K562 (cell line): Measurements from ENCODE around the gene MCCD1. TPM values are rescaled to one million over a fixed set of nuclear protein-coding genes. Genes with fewer than 3 reads are reported as not detected.

ENCODE experiments used
- ATAC-seq: fragments of 200-7000 bp; cut with Tn5 transposase; 3 replicates; pipeline ENCODE4 v1.9.1; 2020; ENCODE audit warnings: moderate library complexity
- BruUV-seq: library from RNA; stranded (reverse); fragments of 400-500 nt; replicated peaks from 2 replicates; lab custom pipeline; 2021; lab: Mats Ljungman, UMichigan
- CTCF ChIA-PET: fragments of 300-600 bp; formaldehyde crosslinking; extraction: SDS; loops from one replicate; lab custom pipeline; 2021; ENCODE audit warnings: low intra/inter-chr PET ratio; lab: Yijun Ruan, JAX
- POLR2A ChIA-PET: fragments of 300-600, 350-650 bp; sonication (Branson Sonifier 250); formaldehyde crosslinking; extraction: SDS; loops from one replicate; lab custom pipeline; 2021; ENCODE audit warnings: antibody characterized with exemption, inconsistent platforms; lab: Yijun Ruan, JAX
- DNase-seq, 4 experiments: peaks; one replicate each; pipeline versions ENCODE4 v3.0.0 to v3.0.0-alpha.2; 2011 to 2018; ENCODE audit warnings: low spot score in 3 of 4, mixed read lengths in 3 of 4; ENCODE audit errors: extremely low read depth in 1 of 4
- FAIRE-seq: peaks from 2 replicates; lab custom pipeline; 2011; peaks lifted over from hg19 to GRCh38; lab: Jason Lieb, UNC
- H2AFZ ChIP-seq: 2 replicates; pipeline ENCODE4 v1.6.0; 2011; ENCODE audit warnings: low read depth, low read length, control low read depth, inconsistent platforms
- H3K27ac ChIP-seq: fragments of 200-600 bp; 3 replicates; pipeline ENCODE4 v1.8.0; 2011; ENCODE audit warnings: low read depth, mild to moderate bottlenecking, control low read depth, inconsistent platforms, low read length, moderate library complexity, mixed read lengths; ENCODE audit errors: extremely low read depth
- H3K27me3 ChIP-seq, 2 experiments: fragments of 300-600 bp in 1 of 2; 2 replicates in 1 of 2; 3 replicates in 1 of 2; pipeline versions ENCODE4 v1.6.0 to v1.8.0; 2011; ENCODE audit warnings: inconsistent platforms in 2 of 2, low read length in 2 of 2, mild to moderate bottlenecking in 1 of 2, mixed read lengths in 1 of 2, moderate library complexity in 1 of 2; ENCODE audit not compliant: control insufficient read depth in 2 of 2, insufficient read depth in 2 of 2
- H3K36me3 ChIP-seq: fragments of 300-600 bp; 3 replicates; pipeline ENCODE4 v1.8.0; 2011; ENCODE audit warnings: mild to moderate bottlenecking, low read length, inconsistent platforms; ENCODE audit not compliant: control insufficient read depth, insufficient read depth
- H3K4me1 ChIP-seq, 2 experiments: fragments of 200-600 bp in 1 of 2; replicated peaks in 1 of 2; 2 replicates in 1 of 2; 3 replicates in 1 of 2; pipeline versions ENCODE4 v1.5.1 to v1.8.0; 2011; ENCODE audit warnings: inconsistent platforms in 2 of 2, low read length in 2 of 2, mild to moderate bottlenecking in 1 of 2, mixed read lengths in 1 of 2, moderate library complexity in 1 of 2; ENCODE audit not compliant: control insufficient read depth in 2 of 2, insufficient read depth in 2 of 2
- H3K4me2 ChIP-seq: 2 replicates; pipeline ENCODE4 v1.6.1; 2011; ENCODE audit warnings: low read length, control low read depth, inconsistent platforms, mixed read lengths; ENCODE audit not compliant: insufficient read depth
- H3K4me3 ChIP-seq: fragments of 200-600 bp; sonication (generic), shearing (Covaris generic); 2 replicates; pipeline ENCODE4 v1.5.1; 2016; ENCODE audit warnings: control low read depth, inconsistent platforms
- H3K79me2 ChIP-seq: fragments of 200-600 bp; 3 replicates; pipeline ENCODE4 v1.8.0; 2011; ENCODE audit warnings: low read length, inconsistent platforms; ENCODE audit not compliant: control insufficient read depth, insufficient read depth
- H3K9ac ChIP-seq, 2 experiments: 2 replicates each; pipeline versions ENCODE4 v1.6.0 to v1.6.1; 2011; ENCODE audit warnings: low read depth in 2 of 2, low read length in 2 of 2, control low read depth in 1 of 2, inconsistent platforms in 1 of 2, mild to moderate bottlenecking in 1 of 2, mixed read lengths in 1 of 2; ENCODE audit not compliant: insufficient read depth in 1 of 2
- H3K9me1 ChIP-seq: one replicate; pipeline ENCODE4 v1.6.0; 2011; ENCODE audit warnings: inconsistent platforms, mild to moderate bottlenecking, low read length, moderate library complexity; ENCODE audit not compliant: control insufficient read depth, insufficient read depth
- H3K9me3 ChIP-seq: replicated peaks from 2 replicates; pipeline ENCODE4 v1.5.1; 2011; ENCODE audit warnings: low read depth, low read length, inconsistent platforms; ENCODE audit not compliant: control insufficient read depth, insufficient read depth
- H4K20me1 ChIP-seq: replicated peaks from 2 replicates; pipeline ENCODE4 v1.6.1; 2011; ENCODE audit warnings: low read length, inconsistent platforms, mixed read lengths; ENCODE audit not compliant: control insufficient read depth, insufficient read depth
- CBX8 ChIP-seq: fragments of 200-600 bp; sonication (generic); IDR thresholded peaks from 2 replicates; pipeline ENCODE4 v1.6.1; 2012; ENCODE audit warnings: borderline replicate concordance, mixed run types, low read depth, mild to moderate bottlenecking, moderate library complexity, mixed read lengths, low read length, control low read depth, inconsistent platforms; ENCODE audit not compliant: poor library complexity, severe bottlenecking; ENCODE audit errors: extremely low read depth
- CTBP1 ChIP-seq: fragments of 450-650 bp; IDR thresholded peaks from 2 replicates; pipeline ENCODE4 v1.6.1; 2016; ENCODE audit warnings: borderline replicate concordance
- GABPA ChIP-seq: fragments of 200-800 bp; sonication (Bioruptor generic); conservative IDR thresholded peaks from 2 replicates; pipeline ENCODE4 v1.6.1; 2016; ENCODE audit warnings: low read depth, missing genetic modification characterization, missing compliant biosample characterization
- U2AF1 ChIP-seq: fragments of 200-400 bp; formaldehyde crosslinking; optimal IDR thresholded peaks from 2 replicates; pipeline ENCODE3; 2017; ENCODE audit warnings: mild to moderate bottlenecking, low read depth, low read length, moderate library complexity
- ZNF217 ChIP-seq: sonication (generic); formaldehyde crosslinking; IDR thresholded peaks from 2 replicates; pipeline ENCODE4 v1.8.0; 2022; ENCODE audit warnings: mild to moderate bottlenecking, missing genetic modification reagents
- ZNF766 ChIP-seq: fragments of 200-800 bp; sonication (Bioruptor generic); conservative IDR thresholded peaks from 2 replicates; pipeline ENCODE4 v1.6.1; 2016; ENCODE audit warnings: missing genetic modification characterization, missing compliant biosample characterization
- WGBS: fragments of 100-300 bp; shearing (Covaris generic); methylation state at CpG from one replicate; pipeline ENCODE4 v1.1.6; 2016; ENCODE audit warnings: low coverage, mixed read lengths; ENCODE audit not compliant: insufficient coverage; ENCODE audit errors: missing lambda C conversion rate; 5-methylcytosine and 5-hydroxymethylcytosine counted together
- in situ Hi-C: fragments of 300-500 bp; cut with MboI; formaldehyde crosslinking; loops from 4 replicates; pipeline ENCODE4 v1.15.0; 2018; ENCODE audit warnings: inconsistent platforms, mixed read lengths
- intact Hi-C: fragments of 100-400 bp; cut with micrococcal nuclease; formaldehyde crosslinking; loops from 2 replicates; pipeline ENCODE4 v1.14.2; 2022
- polyA plus RNA-seq, 8 experiments: library from polyadenylated mRNA; depleted of rRNA in 4 of 8; stranded (reverse) in 5 of 8; unstranded in 3 of 8; fragments of >200 nt; fragmentation: Nextera tagmentation in 2 of 8; fragmentation: Illumina TruSeq in 1 of 8; extraction: Ambion mirVana in 2 of 8; extraction: Trizol in 1 of 8; gene quantifications; 2 replicates each; pipeline versions ENCODE4 v1.2.1 to v1.2.3, GENCODE V29; 2011 to 2014; ENCODE audit warnings: inconsistent platforms in 1 of 8, missing spikeins in 1 of 8
- total RNA-seq, 7 experiments: library from RNA; depleted of rRNA in 6 of 7; stranded (reverse); fragments of >200 nt in 6 of 7; fragmentation: Illumina TruSeq in 2 of 7; extraction: Trizol in 2 of 7; gene quantifications; 2 replicates each; pipeline versions ENCODE4 v1.2.1 to v1.2.3, GENCODE V29; 2011 to 2021; ENCODE audit warnings: low replicate concordance in 1 of 7
- TF ChIP-seq, protein P1 (sequence below): fragments of 450-650 bp; IDR thresholded peaks from 2 replicates; pipeline ENCODE4 v1.6.1; 2016

The MCCD1 gene
- total and polyA plus RNA-seq, 9 of the 15 experiments (the other 6 are each of a cell fraction or from before 2014, with no cell fraction given) = not detected

DNA sequence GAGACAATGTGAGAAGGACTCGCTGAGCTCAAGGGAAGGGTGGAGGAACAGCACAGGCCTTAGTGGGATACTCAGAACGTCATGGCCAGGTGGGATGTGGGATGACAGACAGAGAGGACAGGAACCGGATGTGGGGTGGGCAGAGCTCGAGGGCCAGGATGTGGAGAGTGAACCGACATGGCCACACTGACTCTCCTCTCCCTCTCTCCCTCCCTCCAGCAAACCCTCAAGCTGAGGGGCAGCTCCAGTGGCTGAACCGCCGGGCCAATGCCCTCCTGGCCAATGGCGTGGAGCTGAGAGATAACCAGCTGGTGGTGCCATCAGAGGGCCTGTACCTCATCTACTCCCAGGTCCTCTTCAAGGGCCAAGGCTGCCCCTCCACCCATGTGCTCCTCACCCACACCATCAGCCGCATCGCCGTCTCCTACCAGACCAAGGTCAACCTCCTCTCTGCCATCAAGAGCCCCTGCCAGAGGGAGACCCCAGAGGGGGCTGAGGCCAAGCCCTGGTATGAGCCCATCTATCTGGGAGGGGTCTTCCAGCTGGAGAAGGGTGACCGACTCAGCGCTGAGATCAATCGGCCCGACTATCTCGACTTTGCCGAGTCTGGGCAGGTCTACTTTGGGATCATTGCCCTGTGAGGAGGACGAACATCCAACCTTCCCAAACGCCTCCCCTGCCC lies 48.3 kb downstream of the MCCD1 start:
- Histone ChIP-seq H3K4me1 (peaks cover 0 to 34% of the 10 kb centered on the region in 2 experiments; a peak in 3 of 5 replicates), H3K36me3 (no peaks in the 10 kb centered on the region), H3K27ac (no peak overlapping the region), H3K27me3 (no peaks in the 10 kb centered on the region), H3K9me1 (no peaks in the 10 kb centered on the region), H4K20me1 (no peaks in the 10 kb centered on the region), H3K79me2 (no peaks in the 10 kb centered on the region), H3K4me2 (no peak overlapping the region), H3K4me3 (no peak overlapping the region), H2AFZ (peak overlapping the region; percentile 28; the same call in 1 of the 2 replicates), H3K9ac (0 out of 4 replicates have a peak overlapping the region, but pooled peaks of 1 of the 2 experiments have one; percentile 6), H3K9me3 (no peaks in the 10 kb centered on the region)
- WGBS = 52% methylated on average over 18 of the region's 19 CpGs
- in situ Hi-C loops (no loop called here), intact Hi-C loops (no loop called here)
- ATAC-seq (no peak), DNase-seq (no peak), FAIRE-seq (no peak)
- BruUV-seq = no TSS peak
- CTCF ChIA-PET = no interaction called here
- POLR2A ChIA-PET = interaction anchor here (0.6 to 1.2 kb wide), 5 partner anchors 9 to 30 kb away, joined by 3 to 6 read pairs (median 4); partner anchors contain the start of gene NFKBIL1
- TF ChIP-seq, protein P1, sequence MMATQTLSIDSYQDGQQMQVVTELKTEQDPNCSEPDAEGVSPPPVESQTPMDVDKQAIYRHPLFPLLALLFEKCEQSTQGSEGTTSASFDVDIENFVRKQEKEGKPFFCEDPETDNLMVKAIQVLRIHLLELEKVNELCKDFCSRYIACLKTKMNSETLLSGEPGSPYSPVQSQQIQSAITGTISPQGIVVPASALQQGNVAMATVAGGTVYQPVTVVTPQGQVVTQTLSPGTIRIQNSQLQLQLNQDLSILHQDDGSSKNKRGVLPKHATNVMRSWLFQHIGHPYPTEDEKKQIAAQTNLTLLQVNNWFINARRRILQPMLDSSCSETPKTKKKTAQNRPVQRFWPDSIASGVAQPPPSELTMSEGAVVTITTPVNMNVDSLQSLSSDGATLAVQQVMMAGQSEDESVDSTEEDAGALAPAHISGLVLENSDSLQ = peak; percentile 28; the same call in 1 of the 2 replicates
- TF ChIP-seq ZNF766 (CRISPR knock-in tag) (no peak), U2AF1 (no peak), ZNF217 (CRISPR knock-in tag) (no peak), CBX8 (no peak), CTBP1 (no peak), GABPA (tag) (peak; percentile 64)
